SK-N-SH treated with all-trans-retinoic acid at 6 μM for 48 hours (cell line): Measurements from ENCODE around the gene CD4.
A peak's percentile ranks its signal among the peaks of the same experiment; 100 is the strongest.

Source experiments
- ATAC-seq: fragments of 200-7000 bp; cut with Tn5 transposase; 3 replicates; pipeline ENCODE4 v1.9.1; 2020; ENCODE audit warnings: mild to moderate bottlenecking, moderate library complexity
- ARNTL ChIP-seq: fragments of 450-650 bp; formaldehyde crosslinking; IDR thresholded peaks from 2 replicates; pipeline ENCODE4 v1.5.0; 2020; ENCODE audit warnings: low read depth, mild to moderate bottlenecking, moderate library complexity, borderline replicate concordance
- BACH2 ChIP-seq: fragments of 250-450 bp; sonication (Bioruptor Pico); IDR thresholded peaks from 2 replicates; pipeline ENCODE4 v1.9.0; 2021; ENCODE audit warnings: mild to moderate bottlenecking, borderline replicate concordance
- CREB5 ChIP-seq: fragments of 250-450 bp; sonication (Bioruptor Pico); IDR thresholded peaks from 2 replicates; pipeline ENCODE4 v1.5.1; 2020; ENCODE audit warnings: low read depth, mild to moderate bottlenecking, moderate library complexity
- CSDC2 ChIP-seq: fragments of 250-450 bp; sonication (Bioruptor Pico); IDR thresholded peaks from 2 replicates; pipeline ENCODE4 v1.5.0; 2020; ENCODE audit warnings: mild to moderate bottlenecking, moderate library complexity
- CSRNP3 ChIP-seq: fragments of 250-450 bp; sonication (Bioruptor Pico); IDR thresholded peaks from 2 replicates; pipeline ENCODE4 v1.5.1; 2021; ENCODE audit warnings: mild to moderate bottlenecking, moderate library complexity
- ESRRG ChIP-seq: fragments of 250-450 bp; sonication (Bioruptor Pico); IDR thresholded peaks from 2 replicates; pipeline ENCODE4 v1.6.1; 2021; ENCODE audit warnings: mild to moderate bottlenecking
- GLIS3 ChIP-seq: fragments of 250-450 bp; sonication (Bioruptor Pico); IDR thresholded peaks from 2 replicates; pipeline ENCODE4 v1.5.0; 2020; ENCODE audit warnings: mild to moderate bottlenecking, moderate library complexity
- OSR1 ChIP-seq: fragments of 250-450 bp; sonication (Bioruptor Pico); IDR thresholded peaks from 2 replicates; pipeline ENCODE4 v1.8.0; 2022; ENCODE audit warnings: moderate library complexity, mild to moderate bottlenecking, inconsistent platforms
- PATZ1 ChIP-seq: fragments of 250-450 bp; sonication (Bioruptor Pico); IDR thresholded peaks from 2 replicates; pipeline ENCODE4 v1.8.0; 2020; ENCODE audit warnings: mild to moderate bottlenecking, moderate library complexity, borderline replicate concordance
- PPARA ChIP-seq: fragments of 250-450 bp; sonication (Bioruptor Pico); IDR thresholded peaks from 2 replicates; pipeline ENCODE4 v1.5.0; 2020; ENCODE audit warnings: mild to moderate bottlenecking, borderline replicate concordance
- RARB ChIP-seq: fragments of 250-450 bp; sonication (Bioruptor Pico); IDR thresholded peaks from 2 replicates; pipeline ENCODE4 v1.8.0; 2021; ENCODE audit warnings: mild to moderate bottlenecking, moderate library complexity
- SNAI2 ChIP-seq: fragments of 250-450 bp; sonication (Bioruptor Pico); IDR thresholded peaks from 2 replicates; pipeline ENCODE4 v1.5.0; 2020; ENCODE audit warnings: mild to moderate bottlenecking, moderate library complexity
- TCF4 ChIP-seq: fragments of 250-450 bp; sonication (Bioruptor Pico); IDR thresholded peaks from 2 replicates; pipeline ENCODE4 v1.8.0; 2021; ENCODE audit warnings: mild to moderate bottlenecking, moderate library complexity, borderline replicate concordance
- TOX ChIP-seq: fragments of 250-450 bp; sonication (Bioruptor Pico); IDR thresholded peaks from 2 replicates; pipeline ENCODE4 v1.8.0; 2021; ENCODE audit warnings: mild to moderate bottlenecking, moderate library complexity, borderline replicate concordance
- ZC3H10 ChIP-seq: fragments of 250-450 bp; sonication (Bioruptor Pico); IDR thresholded peaks from 2 replicates; pipeline ENCODE4 v1.5.1; 2021; ENCODE audit warnings: mild to moderate bottlenecking, moderate library complexity
- ZFP3 ChIP-seq: fragments of 250-450 bp; sonication (Bioruptor Pico); IDR thresholded peaks from 2 replicates; pipeline ENCODE4 v1.5.0; 2020; ENCODE audit warnings: mild to moderate bottlenecking, moderate library complexity
- ZFP30 ChIP-seq: fragments of 450-650 bp; formaldehyde crosslinking; IDR thresholded peaks from 2 replicates; pipeline ENCODE4 v1.5.0; 2022; ENCODE audit warnings: mild to moderate bottlenecking, moderate library complexity
- ZNF565 ChIP-seq: fragments of 450-650 bp; formaldehyde crosslinking; conservative IDR thresholded peaks from 2 replicates; pipeline ENCODE4 v1.5.0; 2020; ENCODE audit warnings: low read depth, mild to moderate bottlenecking, moderate library complexity
- ZNF70 ChIP-seq: fragments of 450-650 bp; formaldehyde crosslinking; IDR thresholded peaks from 2 replicates; pipeline ENCODE4 v1.5.0; 2020; ENCODE audit warnings: mild to moderate bottlenecking, moderate library complexity
- ZNF8 ChIP-seq: fragments of 450-650 bp; formaldehyde crosslinking; IDR thresholded peaks from 2 replicates; pipeline ENCODE4 v1.5.0; 2020; ENCODE audit warnings: mild to moderate bottlenecking, moderate library complexity
- TF ChIP-seq, protein P1 (sequence below): fragments of 250-450 bp; sonication (Bioruptor Pico); IDR thresholded peaks from 2 replicates; pipeline ENCODE4 v1.8.0; 2021; ENCODE audit warnings: low read depth, mild to moderate bottlenecking, moderate library complexity, borderline replicate concordance
- TF ChIP-seq, protein P2 (sequence below): fragments of 250-450 bp; sonication (Bioruptor Pico); IDR thresholded peaks from 2 replicates; pipeline ENCODE4 v1.5.0; 2020; ENCODE audit warnings: mild to moderate bottlenecking, moderate library complexity

Gene CD4

DNA sequence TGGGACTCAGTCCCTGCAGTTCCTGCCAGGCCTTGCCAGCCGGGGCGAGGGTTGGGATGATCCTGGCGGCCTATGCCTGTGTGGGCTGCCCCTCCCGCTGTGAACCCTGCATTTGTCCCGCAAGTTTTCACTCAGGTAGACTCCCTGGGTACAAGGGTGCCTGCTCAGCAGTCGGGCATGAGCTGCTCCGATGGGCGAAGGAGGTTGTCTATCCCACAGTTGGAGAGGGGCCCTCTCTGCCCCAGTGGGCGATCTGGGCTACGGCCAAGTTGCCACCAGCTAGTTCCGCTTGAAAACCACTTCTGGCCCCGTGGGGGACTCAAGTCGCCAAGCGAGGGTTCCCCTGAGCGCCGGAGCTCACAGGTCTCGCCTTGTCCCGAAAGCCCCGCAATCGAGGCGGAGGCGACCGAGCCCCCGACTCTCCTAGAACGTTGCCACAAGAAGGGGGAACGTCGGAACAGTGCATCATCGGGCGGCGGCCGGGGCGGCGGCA is 77.6 kb downstream of the CD4 start:
- TF ChIP-seq ARNTL (CRISPR knock-in tag), result no peak
- TF ChIP-seq, protein P1, sequence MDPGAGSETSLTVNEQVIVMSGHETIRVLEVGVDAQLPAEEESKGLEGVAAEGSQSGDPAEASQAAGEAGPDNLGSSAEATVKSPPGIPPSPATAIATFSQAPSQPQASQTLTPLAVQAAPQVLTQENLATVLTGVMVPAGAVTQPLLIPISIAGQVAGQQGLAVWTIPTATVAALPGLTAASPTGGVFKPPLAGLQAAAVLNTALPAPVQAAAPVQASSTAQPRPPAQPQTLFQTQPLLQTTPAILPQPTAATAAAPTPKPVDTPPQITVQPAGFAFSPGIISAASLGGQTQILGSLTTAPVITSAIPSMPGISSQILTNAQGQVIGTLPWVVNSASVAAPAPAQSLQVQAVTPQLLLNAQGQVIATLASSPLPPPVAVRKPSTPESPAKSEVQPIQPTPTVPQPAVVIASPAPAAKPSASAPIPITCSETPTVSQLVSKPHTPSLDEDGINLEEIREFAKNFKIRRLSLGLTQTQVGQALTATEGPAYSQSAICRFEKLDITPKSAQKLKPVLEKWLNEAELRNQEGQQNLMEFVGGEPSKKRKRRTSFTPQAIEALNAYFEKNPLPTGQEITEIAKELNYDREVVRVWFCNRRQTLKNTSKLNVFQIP (CRISPR knock-in tag), result no peak
- no peak for TF ChIP-seq PATZ1 (CRISPR knock-in tag)
- TF ChIP-seq PPARA (CRISPR knock-in tag), result no peak
- TF ChIP-seq TOX (CRISPR knock-in tag), result no peak
- TF ChIP-seq ZNF565 (CRISPR knock-in tag), result no peak
- TF ChIP-seq CSDC2 (CRISPR knock-in tag), result no peak
- TF ChIP-seq ZC3H10 (CRISPR knock-in tag), result no peak
- TF ChIP-seq ZNF70, result no peak
- no peak for TF ChIP-seq ZFP3 (CRISPR knock-in tag)
- TF ChIP-seq ESRRG (CRISPR knock-in tag), result no peak
- TF ChIP-seq RARB (CRISPR knock-in tag), result no peak
- TF ChIP-seq OSR1, result no peak
- no peak for TF ChIP-seq GLIS3 (CRISPR knock-in tag)
- no peak for TF ChIP-seq CREB5
- TF ChIP-seq BACH2, result no peak
- TF ChIP-seq, all 23 proteins: peak for 0
- ATAC-seq, result peak; percentile 8

DNA sequence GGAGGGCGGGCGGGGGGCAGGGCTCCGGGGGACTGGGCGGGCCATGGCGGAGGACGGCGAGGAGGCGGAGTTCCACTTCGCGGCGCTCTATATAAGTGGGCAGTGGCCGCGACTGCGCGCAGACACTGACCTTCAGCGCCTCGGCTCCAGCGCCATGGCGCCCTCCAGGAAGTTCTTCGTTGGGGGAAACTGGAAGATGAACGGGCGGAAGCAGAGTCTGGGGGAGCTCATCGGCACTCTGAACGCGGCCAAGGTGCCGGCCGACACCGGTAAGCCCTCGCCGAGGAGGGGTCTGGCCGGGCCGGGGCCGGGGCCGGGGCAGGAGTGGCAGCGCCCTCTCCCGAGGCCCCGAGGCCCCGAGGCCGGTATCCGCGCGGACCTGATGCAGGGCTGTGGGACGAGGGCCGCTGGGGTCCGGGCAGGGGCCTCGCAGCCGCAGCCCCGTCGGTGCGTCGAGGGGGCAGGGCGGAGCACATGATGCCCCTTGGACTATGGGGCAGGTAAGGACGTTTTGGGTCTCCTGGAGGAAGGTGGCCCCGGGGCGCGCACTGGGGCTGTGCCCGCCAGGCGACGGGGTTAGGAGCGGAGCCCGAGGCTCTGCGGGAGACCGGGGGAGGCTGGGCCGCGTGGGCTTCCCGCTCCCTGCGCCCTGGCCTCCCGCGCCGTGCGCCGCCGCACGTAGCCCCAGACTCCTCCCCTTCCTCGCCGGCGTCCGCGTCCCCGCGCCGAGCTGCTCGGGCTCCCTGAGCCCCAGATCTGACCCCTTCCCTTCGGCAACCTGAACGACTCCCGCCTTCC is 78.3 kb downstream of the CD4 start, which contains the start of gene TPI1:
TPI1 (plus strand) TSS at position 119 of the 798 bp plus-strand sequence; CDS start at position 155, 36 bp downstream.
- ATAC-seq, result peak; percentile 79
- TF ChIP-seq SNAI2 (CRISPR knock-in tag), result no peak
- no peak for TF ChIP-seq TCF4 (CRISPR knock-in tag)
- no peak for TF ChIP-seq ZNF8 (CRISPR knock-in tag)
- no peak for TF ChIP-seq ZNF565 (CRISPR knock-in tag)
- TF ChIP-seq ESRRG (CRISPR knock-in tag), result no peak
- no peak for TF ChIP-seq GLIS3 (CRISPR knock-in tag)
- TF ChIP-seq ZFP3 (CRISPR knock-in tag), result no peak
- no peak for TF ChIP-seq CSDC2 (CRISPR knock-in tag)
- TF ChIP-seq, protein P2, sequence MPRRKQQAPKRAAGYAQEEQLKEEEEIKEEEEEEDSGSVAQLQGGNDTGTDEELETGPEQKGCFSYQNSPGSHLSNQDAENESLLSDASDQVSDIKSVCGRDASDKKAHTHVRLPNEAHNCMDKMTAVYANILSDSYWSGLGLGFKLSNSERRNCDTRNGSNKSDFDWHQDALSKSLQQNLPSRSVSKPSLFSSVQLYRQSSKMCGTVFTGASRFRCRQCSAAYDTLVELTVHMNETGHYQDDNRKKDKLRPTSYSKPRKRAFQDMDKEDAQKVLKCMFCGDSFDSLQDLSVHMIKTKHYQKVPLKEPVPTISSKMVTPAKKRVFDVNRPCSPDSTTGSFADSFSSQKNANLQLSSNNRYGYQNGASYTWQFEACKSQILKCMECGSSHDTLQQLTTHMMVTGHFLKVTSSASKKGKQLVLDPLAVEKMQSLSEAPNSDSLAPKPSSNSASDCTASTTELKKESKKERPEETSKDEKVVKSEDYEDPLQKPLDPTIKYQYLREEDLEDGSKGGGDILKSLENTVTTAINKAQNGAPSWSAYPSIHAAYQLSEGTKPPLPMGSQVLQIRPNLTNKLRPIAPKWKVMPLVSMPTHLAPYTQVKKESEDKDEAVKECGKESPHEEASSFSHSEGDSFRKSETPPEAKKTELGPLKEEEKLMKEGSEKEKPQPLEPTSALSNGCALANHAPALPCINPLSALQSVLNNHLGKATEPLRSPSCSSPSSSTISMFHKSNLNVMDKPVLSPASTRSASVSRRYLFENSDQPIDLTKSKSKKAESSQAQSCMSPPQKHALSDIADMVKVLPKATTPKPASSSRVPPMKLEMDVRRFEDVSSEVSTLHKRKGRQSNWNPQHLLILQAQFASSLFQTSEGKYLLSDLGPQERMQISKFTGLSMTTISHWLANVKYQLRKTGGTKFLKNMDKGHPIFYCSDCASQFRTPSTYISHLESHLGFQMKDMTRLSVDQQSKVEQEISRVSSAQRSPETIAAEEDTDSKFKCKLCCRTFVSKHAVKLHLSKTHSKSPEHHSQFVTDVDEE (CRISPR knock-in tag), result no peak
- no peak for TF ChIP-seq ARNTL (CRISPR knock-in tag)
- no peak for TF ChIP-seq ZFP30 (CRISPR knock-in tag)
- no peak for TF ChIP-seq CSRNP3 (CRISPR knock-in tag)
- no peak for TF ChIP-seq CREB5
- no peak for TF ChIP-seq PATZ1 (CRISPR knock-in tag)
- TF ChIP-seq, all 23 proteins: peak for 0
